Caki2 (cell line): ENCODE results near the gene CIAO1. TPM values are rescaled to one million over a fixed set of nuclear protein-coding genes. Genes with fewer than 3 reads are reported as not detected.
"Not testable (repeated sequence)": the region's sequence is repeated elsewhere in the genome, so short reads cannot be mapped to it uniquely, and the experiment has no call there.

Source experiments
- DNase-seq: peaks from one replicate; pipeline ENCODE4 v3.0.0-alpha.2; 2015; ENCODE audit warnings: low read depth
- in situ Hi-C: cut with HindIII; loops from 2 replicates; pipeline ENCODE4 v1.10.0; 2016; ENCODE audit warnings: low sequenced_read_pairs, low pct_unique_long_range_greater_than_20kb, mixed read lengths
- total RNA-seq: library from RNA; depleted of rRNA; stranded (reverse); fragments of >200 nt; shearing (Covaris generic); gene quantifications from 2 replicates; pipeline ENCODE4 v1.2.3, GENCODE V29; 2014; ENCODE audit warnings: low replicate concordance

CIAO1 gene
- total RNA-seq, 1 experiment from 2014 or later, result 148 TPM

- in situ Hi-C loops, result no loop called here
These were observed 19.0 kb upstream of the CIAO1 start for GRCh38 chr2:96247009-96247408.

GRCh38 chr2:96247896-96248295 lies 18.1 kb upstream of the CIAO1 start:
- DNase-seq, result no peak
- in situ Hi-C loops, result no loop called here

More at GRCh38 chr2:96247009-96247408, 19.0 kb upstream of the CIAO1 start:
- DNase-seq, result no peak

- DNase-seq, result no peak
- in situ Hi-C loops, result no loop called here
These were observed 17.4 kb upstream of the CIAO1 start for GRCh38 chr2:96248624-96249023.

- no peak for DNase-seq
- in situ Hi-C loops, result no loop called here
These were observed 16.4 kb upstream of the CIAO1 start for GRCh38 chr2:96249654-96250053.

GRCh38 chr2:96250188-96250587 lies 15.8 kb upstream of the CIAO1 start:
- in situ Hi-C loops, result no loop called here
- no peak for DNase-seq

GRCh38 chr2:96251721-96252292 lies 14.2 kb upstream of the CIAO1 start:
- DNase-seq, result peak; percentile 95
- in situ Hi-C loops, result no loop called here

- in situ Hi-C loops, result no loop called here
- DNase-seq, result no peak
These were observed 13.5 kb upstream of the CIAO1 start for GRCh38 chr2:96252526-96252925.

GRCh38 chr2:96253006-96253405 lies 13.0 kb upstream of the CIAO1 start:
- no peak for DNase-seq
- in situ Hi-C loops, result no loop called here

GRCh38 chr2:96254571-96254970 lies 11.5 kb upstream of the CIAO1 start:
- in situ Hi-C loops, result no loop called here
- no peak for DNase-seq

- in situ Hi-C loops, result no loop called here
- no peak for DNase-seq
These were observed 9.4 kb upstream of the CIAO1 start for GRCh38 chr2:96256611-96257113.

GRCh38 chr2:96257744-96258143 lies 8.3 kb upstream of the CIAO1 start:
- in situ Hi-C loops, result not testable (repeated sequence)

GRCh38 chr2:96258166-96259022 lies 7.6 kb upstream of the CIAO1 start:
- in situ Hi-C loops, result no loop called here
- DNase-seq, result no peak

More at GRCh38 chr2:96257744-96258143, 8.3 kb upstream of the CIAO1 start:
- not testable (repeated sequence) for DNase-seq

GRCh38 chr2:96259497-96259921 lies 6.5 kb upstream of the CIAO1 start:
- peak; percentile 45 for DNase-seq
- in situ Hi-C loops, result no loop called here

- DNase-seq, result peak; percentile 92
- in situ Hi-C loops, result no loop called here
These were observed 5.4 kb upstream of the CIAO1 start for GRCh38 chr2:96260387-96261260.

GRCh38 chr2:96261328-96262003 lies 4.6 kb upstream of the CIAO1 start:
- in situ Hi-C loops, result no loop called here
- no peak for DNase-seq

GRCh38 chr2:96262306-96262705 lies 3.7 kb upstream of the CIAO1 start:
- in situ Hi-C loops, result no loop called here
- DNase-seq, result no peak

GRCh38 chr2:96264086-96264485 lies 1.9 kb upstream of the CIAO1 start:
- DNase-seq, result no peak
- in situ Hi-C loops, result no loop called here
